Small intestine (tissue), 7 donors: ENCODE data around the gene MAGEA9. TPM values are rescaled to one million over a fixed set of nuclear protein-coding genes. Genes with fewer than 3 reads are reported as not detected.
"Not testable (repeated sequence)": the region's sequence is repeated elsewhere in the genome, so short reads cannot be mapped to it uniquely, and the experiment has no call there.

Experiments
- DNase-seq, 2 donors: peaks; one replicate each; pipeline versions ENCODE4 v3.0.0 to v3.0.0-alpha.2; 2013
- FAIRE-seq: peaks from 2 replicates; lab custom pipeline; 2012; peaks lifted over from hg19 to GRCh38; lab: Jason Lieb, UNC
- H3K27ac ChIP-seq, 3 donors: one replicate each; pipeline ENCODE4 v1.5.1; 2013; ENCODE audit warnings: low read length in 2 of 3, mild to moderate bottlenecking in 2 of 3, control low read depth in 1 of 3, inconsistent platforms in 1 of 3, low read depth in 1 of 3, moderate library complexity in 1 of 3
- H3K27me3 ChIP-seq, 3 donors: one replicate each; pipeline ENCODE4 v1.6.1; 2013; ENCODE audit warnings: low read length in 3 of 3, inconsistent platforms in 1 of 3; ENCODE audit not compliant: control insufficient read depth in 3 of 3, insufficient read depth in 3 of 3
- H3K36me3 ChIP-seq, 3 donors: one replicate each; pipeline ENCODE4 v1.6.1; 2013; ENCODE audit warnings: low read length in 3 of 3, inconsistent platforms in 1 of 3, low read depth in 1 of 3, mild to moderate bottlenecking in 1 of 3, moderate library complexity in 1 of 3; ENCODE audit not compliant: control insufficient read depth in 3 of 3, insufficient read depth in 2 of 3
- H3K4me1 ChIP-seq, 3 donors: one replicate each; pipeline ENCODE4 v1.6.1; 2013; ENCODE audit warnings: low read length in 2 of 3, inconsistent platforms in 1 of 3, low read depth in 1 of 3, mild to moderate bottlenecking in 1 of 3, moderate library complexity in 1 of 3; ENCODE audit not compliant: control insufficient read depth in 3 of 3, insufficient read depth in 2 of 3
- H3K4me3 ChIP-seq, 3 donors: one replicate each; pipeline ENCODE4 v1.5.1; 2013; ENCODE audit warnings: low read length in 3 of 3, control low read depth in 1 of 3, inconsistent platforms in 1 of 3, low read depth in 1 of 3, mild to moderate bottlenecking in 1 of 3, moderate library complexity in 1 of 3
- H3K9me3 ChIP-seq, 2 donors: one replicate each; pipeline ENCODE4 v1.6.1; 2013; ENCODE audit warnings: low read depth in 1 of 2, low read length in 1 of 2; ENCODE audit not compliant: control insufficient read depth in 2 of 2, insufficient read depth in 1 of 2
- WGBS, 3 donors: extraction: QIAGEN DNeasy Blood & Tissue Kit; methylation state at CpG; one replicate each; pipeline ENCODE4 v1.1.7; 2013; 5-methylcytosine and 5-hydroxymethylcytosine counted together
- polyA plus RNA-seq, 4 donors: library from polyadenylated mRNA; stranded (reverse) in 3 of 4; unstranded in 1 of 4; fragments of 200-250 nt in 3 of 4; fragments of 120-200 nt in 1 of 4; gene quantifications; one replicate each; pipeline versions ENCODE4 v1.2.1 to v1.2.3, GENCODE V29; 2013
- donor health status: healthy with polysubstance abuse.
- donor health status: control.
- donor health status: control.
- donor health status: Bipolar disorder and iron deficiency.
- donor health status: healthy.

Gene MAGEA9
- polyA plus RNA-seq, 4 donors: not detected

GRCh38 chrX:149761858-149762674 lies 19.7 kb upstream of the MAGEA9 start:
- H3K4me1 ChIP-seq, H3K9me3 ChIP-seq, H3K36me3 ChIP-seq, FAIRE-seq, H3K27me3 ChIP-seq, H3K4me3 ChIP-seq, DNase-seq, H3K27ac ChIP-seq: not testable (repeated sequence)
- 92 to 93% (median 93%) methylated on average over 9 to 22 of the region's 22 CpGs for WGBS, 3 donors

- H3K36me3 ChIP-seq: no peaks in the 10 kb centered on the region
- H3K4me1 ChIP-seq: no peaks in the 10 kb centered on the region
- no peak overlapping the region for H3K4me3 ChIP-seq
- FAIRE-seq (no peak), DNase-seq (no peak)
- WGBS, 3 donors: 50 to 79% (median 56%) methylated on average over 9 to 10 of the region's 11 CpGs
- H3K27ac ChIP-seq: no peak overlapping the region
- no peaks in the 10 kb centered on the region for H3K9me3 ChIP-seq
- no peaks in the 10 kb centered on the region for H3K27me3 ChIP-seq
These were observed 18.8 kb upstream of the MAGEA9 start for GRCh38 chrX:149762696-149763614.

- not testable (repeated sequence) for DNase-seq, H3K27ac ChIP-seq, H3K4me1 ChIP-seq, H3K9me3 ChIP-seq, FAIRE-seq, H3K36me3 ChIP-seq, H3K4me3 ChIP-seq, H3K27me3 ChIP-seq
- 68 to 97% methylated on average over 3 of the region's 12 CpGs; no CpG with 5 or more reads in 1 of the 3 donors for WGBS, 3 donors
These were observed 11.4 kb upstream of the MAGEA9 start for GRCh38 chrX:149770344-149770743.

GRCh38 chrX:149773026-149773425 lies 8.7 kb upstream of the MAGEA9 start:
- WGBS, 3 donors: no CpG with 5 or more reads among the region's 9 CpGs
- H3K4me1 ChIP-seq, H3K4me3 ChIP-seq, H3K27me3 ChIP-seq, DNase-seq, H3K36me3 ChIP-seq, H3K27ac ChIP-seq, H3K9me3 ChIP-seq, FAIRE-seq: not testable (repeated sequence)

DNA sequence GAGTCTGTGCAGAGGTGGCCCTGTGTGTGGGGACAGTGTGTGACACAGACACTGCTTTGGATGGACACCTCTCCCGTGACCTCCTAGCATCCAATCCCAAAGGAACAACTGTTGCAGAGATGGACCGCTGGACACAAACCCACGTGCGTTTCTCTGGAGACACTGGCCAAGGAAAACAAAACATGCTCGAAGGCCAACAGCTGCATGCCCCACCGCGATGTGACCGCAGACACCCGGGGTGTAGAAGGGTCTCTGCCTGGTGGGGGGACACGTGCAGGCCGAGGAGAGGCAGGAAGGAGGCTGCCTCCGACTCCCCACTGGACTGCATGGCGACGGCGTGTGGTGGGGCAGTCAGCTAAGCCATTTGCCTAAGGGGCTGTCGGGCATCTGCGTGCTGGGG lies 8.0 kb upstream of the MAGEA9 start, which contains the start of gene HSFX1:
Gene HSFX1 (plus strand): TSS at position 301 of the 400 bp plus-strand sequence. CDS start 614 bp downstream, outside the sequence.
- not testable (repeated sequence) for FAIRE-seq, H3K36me3 ChIP-seq

DNA sequence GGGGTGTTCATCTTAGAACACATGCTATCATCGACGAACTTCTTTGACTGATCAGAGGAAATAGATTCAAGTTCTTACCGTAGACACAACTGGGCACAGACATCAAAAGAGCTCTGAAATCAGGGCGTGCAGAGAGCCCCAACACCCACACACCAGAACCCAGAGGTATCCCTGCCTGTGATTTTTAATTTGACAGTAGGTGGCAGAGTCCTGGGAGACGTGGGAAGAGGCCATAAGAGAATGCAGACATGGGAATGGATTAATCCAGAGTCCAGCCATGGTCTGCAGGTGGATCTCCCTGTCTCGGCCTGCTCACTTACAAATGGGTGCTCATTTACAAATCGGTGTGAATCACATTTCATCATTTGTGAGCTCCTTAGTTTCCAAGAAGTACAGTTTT lies 3.7 kb upstream of the MAGEA9 start:
- DNase-seq, H3K27ac ChIP-seq, H3K27me3 ChIP-seq, H3K4me1 ChIP-seq, H3K4me3 ChIP-seq, FAIRE-seq, H3K36me3 ChIP-seq, H3K9me3 ChIP-seq: not testable (repeated sequence)
- no CpG with 5 or more reads among the region's 7 CpGs for WGBS, 3 donors

More for the DNA sequence above, 8.0 kb upstream of the MAGEA9 start, which contains the start of gene HSFX1:
- no CpG with 5 or more reads among the region's 17 CpGs for WGBS, 3 donors
- not testable (repeated sequence) for H3K27ac ChIP-seq, H3K27me3 ChIP-seq, H3K9me3 ChIP-seq, H3K4me1 ChIP-seq, DNase-seq, H3K4me3 ChIP-seq

GRCh38 chrX:149795531-149795930 lies 13.8 kb downstream of the MAGEA9 start:
- H3K36me3 ChIP-seq, H3K4me1 ChIP-seq, H3K9me3 ChIP-seq, DNase-seq, H3K27ac ChIP-seq, H3K27me3 ChIP-seq, H3K4me3 ChIP-seq: not testable (repeated sequence)
- FAIRE-seq: peak; percentile 53
- no CpG with 5 or more reads among the region's 1 CpG for WGBS, 3 donors

- WGBS, 3 donors: 77 to 90% (median 80%) methylated on average over 6 of the region's 6 CpGs
- FAIRE-seq (no peak), DNase-seq (no peak)
- Histone ChIP-seq H3K27ac (no peak overlapping the region), H3K9me3 (no peaks in the 10 kb centered on the region), H3K4me1 (no peaks in the 10 kb centered on the region), H3K4me3 (no peak overlapping the region), H3K27me3 (no peaks in the 10 kb centered on the region), H3K36me3 (no peaks in the 10 kb centered on the region)
These were observed 17.5 kb downstream of the MAGEA9 start for GRCh38 chrX:149799095-149799714.
